ENCODE data around the gene FBXO34. TPM values are rescaled to one million over a fixed set of nuclear protein-coding genes. Genes with fewer than 3 reads are reported as not detected.

The FBXO34 gene
- total and polyA plus RNA-seq, 2 of the 13 experiments (the other 11 are each of a cell fraction or from before 2014, with no cell fraction given), result 8.8 to 13.5 TPM

DNA sequence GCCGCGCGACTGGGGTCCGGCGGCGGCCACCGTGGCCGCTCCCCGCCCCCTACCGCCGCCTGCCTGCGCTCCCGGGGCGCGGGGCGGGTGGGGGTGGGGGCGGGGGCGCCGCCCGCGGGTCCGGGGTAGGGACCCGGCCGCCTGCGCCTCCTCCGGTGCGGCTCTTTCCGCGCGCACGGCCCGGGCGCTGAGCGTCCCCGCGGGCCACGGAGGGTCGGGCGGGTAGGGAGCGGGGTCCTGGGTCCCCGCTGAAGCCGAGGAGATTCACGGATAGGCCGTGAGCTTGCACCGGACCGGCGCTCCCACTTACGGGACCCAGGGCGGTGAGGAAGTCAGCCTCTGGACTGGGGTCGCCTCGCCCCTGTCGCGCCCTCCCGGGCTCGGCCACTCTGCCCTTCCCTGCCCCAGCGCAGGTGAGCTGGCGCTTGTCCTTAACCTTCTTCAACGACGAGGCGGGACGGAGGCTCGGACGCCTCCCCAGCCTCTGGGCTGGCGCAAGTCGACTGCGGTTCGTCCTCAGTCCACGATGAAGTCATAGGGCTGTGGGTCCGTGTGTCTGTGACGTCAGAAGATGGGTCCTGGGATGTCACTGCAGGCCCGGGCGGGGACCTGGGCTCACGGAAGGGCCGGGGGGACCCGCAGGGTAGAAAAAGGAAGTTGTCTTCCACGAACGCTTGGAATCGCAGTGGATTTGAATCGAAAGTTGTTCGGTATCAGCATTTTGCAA, 514 bp downstream of the FBXO34 start (continued):
- TF ChIP-seq, protein P1, sequence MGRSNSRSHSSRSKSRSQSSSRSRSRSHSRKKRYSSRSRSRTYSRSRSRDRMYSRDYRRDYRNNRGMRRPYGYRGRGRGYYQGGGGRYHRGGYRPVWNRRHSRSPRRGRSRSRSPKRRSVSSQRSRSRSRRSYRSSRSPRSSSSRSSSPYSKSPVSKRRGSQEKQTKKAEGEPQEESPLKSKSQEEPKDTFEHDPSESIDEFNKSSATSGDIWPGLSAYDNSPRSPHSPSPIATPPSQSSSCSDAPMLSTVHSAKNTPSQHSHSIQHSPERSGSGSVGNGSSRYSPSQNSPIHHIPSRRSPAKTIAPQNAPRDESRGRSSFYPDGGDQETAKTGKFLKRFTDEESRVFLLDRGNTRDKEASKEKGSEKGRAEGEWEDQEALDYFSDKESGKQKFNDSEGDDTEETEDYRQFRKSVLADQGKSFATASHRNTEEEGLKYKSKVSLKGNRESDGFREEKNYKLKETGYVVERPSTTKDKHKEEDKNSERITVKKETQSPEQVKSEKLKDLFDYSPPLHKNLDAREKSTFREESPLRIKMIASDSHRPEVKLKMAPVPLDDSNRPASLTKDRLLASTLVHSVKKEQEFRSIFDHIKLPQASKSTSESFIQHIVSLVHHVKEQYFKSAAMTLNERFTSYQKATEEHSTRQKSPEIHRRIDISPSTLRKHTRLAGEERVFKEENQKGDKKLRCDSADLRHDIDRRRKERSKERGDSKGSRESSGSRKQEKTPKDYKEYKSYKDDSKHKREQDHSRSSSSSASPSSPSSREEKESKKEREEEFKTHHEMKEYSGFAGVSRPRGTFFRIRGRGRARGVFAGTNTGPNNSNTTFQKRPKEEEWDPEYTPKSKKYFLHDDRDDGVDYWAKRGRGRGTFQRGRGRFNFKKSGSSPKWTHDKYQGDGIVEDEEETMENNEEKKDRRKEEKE (IDR thresholded peaks at IDR 0.05), result no peak
- TF ChIP-seq NBN (conservative IDR thresholded peaks at IDR 0.05) (no peak), ZNF451 (CRISPR knock-in tag; IDR thresholded peaks at IDR 0.05) (no peak; the same call in 1 of the 2 replicates), ZNF589 (CRISPR knock-in tag; conservative IDR thresholded peaks at IDR 0.05) (no peak), KDM5B (CRISPR knock-in tag; IDR thresholded peaks at IDR 0.05; ENCODE audit: borderline replicate concordance) (no peak), ZNF775 (CRISPR knock-in tag; IDR thresholded peaks at IDR 0.05; ENCODE audit: borderline replicate concordance) (no peak), ZBTB38 (CRISPR knock-in tag; IDR thresholded peaks at IDR 0.05) (no peak), ZNF207 (IDR thresholded peaks at IDR 0.05; ENCODE audit: borderline replicate concordance) (no peak), HCFC1 (IDR thresholded peaks at IDR 0.05; ENCODE audit: low read depth, low read length) (no peak), KDM1A (CRISPR knock-in tag; IDR thresholded peaks at IDR 0.05) (no peak), SRSF1 (optimal IDR thresholded peaks at IDR 0.05; ENCODE audit: low read depth, low read length) (no peak), ZNF572 (CRISPR knock-in tag; IDR thresholded peaks at IDR 0.05) (0 out of 2 replicates have a peak, but pooled peaks have one; percentile 29), CAMTA2 (CRISPR knock-in tag; IDR thresholded peaks at IDR 0.05; ENCODE audit: borderline replicate concordance) (no peak), KMT2A (CRISPR knock-in tag; IDR thresholded peaks at IDR 0.05) (peak; percentile 73)
- TF ChIP-seq, protein P2, sequence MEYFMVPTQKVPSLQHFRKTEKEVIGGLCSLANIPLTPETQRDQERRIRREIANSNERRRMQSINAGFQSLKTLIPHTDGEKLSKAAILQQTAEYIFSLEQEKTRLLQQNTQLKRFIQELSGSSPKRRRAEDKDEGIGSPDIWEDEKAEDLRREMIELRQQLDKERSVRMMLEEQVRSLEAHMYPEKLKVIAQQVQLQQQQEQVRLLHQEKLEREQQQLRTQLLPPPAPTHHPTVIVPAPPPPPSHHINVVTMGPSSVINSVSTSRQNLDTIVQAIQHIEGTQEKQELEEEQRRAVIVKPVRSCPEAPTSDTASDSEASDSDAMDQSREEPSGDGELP (IDR thresholded peaks at IDR 0.05; ENCODE audit: borderline replicate concordance, low read depth), result no peak
- TF ChIP-seq, protein P3, sequence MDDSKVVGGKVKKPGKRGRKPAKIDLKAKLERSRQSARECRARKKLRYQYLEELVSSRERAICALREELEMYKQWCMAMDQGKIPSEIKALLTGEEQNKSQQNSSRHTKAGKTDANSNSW (CRISPR knock-in tag; IDR thresholded peaks at IDR 0.05; ENCODE audit: borderline replicate concordance), result no peak
- TF ChIP-seq, protein P4, sequence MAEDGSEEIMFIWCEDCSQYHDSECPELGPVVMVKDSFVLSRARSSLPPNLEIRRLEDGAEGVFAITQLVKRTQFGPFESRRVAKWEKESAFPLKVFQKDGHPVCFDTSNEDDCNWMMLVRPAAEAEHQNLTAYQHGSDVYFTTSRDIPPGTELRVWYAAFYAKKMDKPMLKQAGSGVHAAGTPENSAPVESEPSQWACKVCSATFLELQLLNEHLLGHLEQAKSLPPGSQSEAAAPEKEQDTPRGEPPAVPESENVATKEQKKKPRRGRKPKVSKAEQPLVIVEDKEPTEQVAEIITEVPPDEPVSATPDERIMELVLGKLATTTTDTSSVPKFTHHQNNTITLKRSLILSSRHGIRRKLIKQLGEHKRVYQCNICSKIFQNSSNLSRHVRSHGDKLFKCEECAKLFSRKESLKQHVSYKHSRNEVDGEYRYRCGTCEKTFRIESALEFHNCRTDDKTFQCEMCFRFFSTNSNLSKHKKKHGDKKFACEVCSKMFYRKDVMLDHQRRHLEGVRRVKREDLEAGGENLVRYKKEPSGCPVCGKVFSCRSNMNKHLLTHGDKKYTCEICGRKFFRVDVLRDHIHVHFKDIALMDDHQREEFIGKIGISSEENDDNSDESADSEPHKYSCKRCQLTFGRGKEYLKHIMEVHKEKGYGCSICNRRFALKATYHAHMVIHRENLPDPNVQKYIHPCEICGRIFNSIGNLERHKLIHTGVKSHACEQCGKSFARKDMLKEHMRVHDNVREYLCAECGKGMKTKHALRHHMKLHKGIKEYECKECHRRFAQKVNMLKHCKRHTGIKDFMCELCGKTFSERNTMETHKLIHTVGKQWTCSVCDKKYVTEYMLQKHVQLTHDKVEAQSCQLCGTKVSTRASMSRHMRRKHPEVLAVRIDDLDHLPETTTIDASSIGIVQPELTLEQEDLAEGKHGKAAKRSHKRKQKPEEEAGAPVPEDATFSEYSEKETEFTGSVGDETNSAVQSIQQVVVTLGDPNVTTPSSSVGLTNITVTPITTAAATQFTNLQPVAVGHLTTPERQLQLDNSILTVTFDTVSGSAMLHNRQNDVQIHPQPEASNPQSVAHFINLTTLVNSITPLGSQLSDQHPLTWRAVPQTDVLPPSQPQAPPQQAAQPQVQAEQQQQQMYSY (CRISPR knock-in tag; IDR thresholded peaks at IDR 0.05), result no peak
- TF ChIP-seq, protein P5, sequence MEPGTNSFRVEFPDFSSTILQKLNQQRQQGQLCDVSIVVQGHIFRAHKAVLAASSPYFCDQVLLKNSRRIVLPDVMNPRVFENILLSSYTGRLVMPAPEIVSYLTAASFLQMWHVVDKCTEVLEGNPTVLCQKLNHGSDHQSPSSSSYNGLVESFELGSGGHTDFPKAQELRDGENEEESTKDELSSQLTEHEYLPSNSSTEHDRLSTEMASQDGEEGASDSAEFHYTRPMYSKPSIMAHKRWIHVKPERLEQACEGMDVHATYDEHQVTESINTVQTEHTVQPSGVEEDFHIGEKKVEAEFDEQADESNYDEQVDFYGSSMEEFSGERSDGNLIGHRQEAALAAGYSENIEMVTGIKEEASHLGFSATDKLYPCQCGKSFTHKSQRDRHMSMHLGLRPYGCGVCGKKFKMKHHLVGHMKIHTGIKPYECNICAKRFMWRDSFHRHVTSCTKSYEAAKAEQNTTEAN (CRISPR knock-in tag; conservative IDR thresholded peaks at IDR 0.05), result no peak

All from HepG2 (cell line).